Chondrocyte (in vitro differentiated cells): ENCODE data around the gene MATK. TPM values are rescaled to one million over a fixed set of nuclear protein-coding genes. Genes with fewer than 3 reads are reported as not detected.

ENCODE experiments used
- DNase-seq: peaks from one replicate; pipeline ENCODE4 v3.0.0; 2021; ENCODE audit warnings: mixed read lengths, low spot score
- H3K27ac Mint-ChIP-seq: one replicate; pipeline ENCODE4 v1.8.0; 2021; ENCODE audit warnings: mild to moderate bottlenecking, moderate library complexity, mixed read lengths; ENCODE audit not compliant: unreplicated experiment
- H3K27me3 Mint-ChIP-seq: 2 replicates; pipeline ENCODE4 v1.8.0; 2021; ENCODE audit warnings: low read depth, mixed read lengths
- H3K36me3 Mint-ChIP-seq: 2 replicates; pipeline ENCODE4 v1.8.0; 2021; ENCODE audit warnings: low read depth, mixed read lengths
- H3K4me1 Mint-ChIP-seq: 2 replicates; pipeline ENCODE4 v1.8.0; 2021; ENCODE audit warnings: low read depth, mild to moderate bottlenecking, mixed read lengths
- H3K4me3 Mint-ChIP-seq: one replicate; pipeline ENCODE4 v1.8.0; 2021; ENCODE audit warnings: mild to moderate bottlenecking, moderate library complexity, mixed read lengths; ENCODE audit not compliant: unreplicated experiment
- H3K9me3 Mint-ChIP-seq: 2 replicates; pipeline ENCODE4 v1.8.0; 2021; ENCODE audit warnings: low read depth, mixed read lengths
- total RNA-seq: library from RNA; stranded (reverse); gene quantifications from 3 replicates; pipeline ENCODE4 v1.2.1, GENCODE V29; 2021
- TF ChIP-seq, protein P1 (sequence below): fragments of 200-600 bp; sonication (generic); IDR thresholded peaks from 2 replicates; pipeline ENCODE4 v1.5.0; 2021; ENCODE audit warnings: antibody characterized with exemption, mild to moderate bottlenecking, moderate library complexity

Gene MATK
- total RNA-seq, 1 donor from 2014 or later, result not detected

GRCh38 chr19:3773814-3774515 is 12.2 kb downstream of the MATK start:
- Mint-ChIP-seq H3K36me3 (peaks cover under 1% of the 10 kb centered on the region), H3K4me1 (no peaks in the 10 kb centered on the region), H3K27ac (no peak overlapping the region), H3K9me3 (no peaks in the 10 kb centered on the region), H3K4me3 (no peak overlapping the region), H3K27me3 (peaks cover 2% of the 10 kb centered on the region)
- TF ChIP-seq, protein P1, sequence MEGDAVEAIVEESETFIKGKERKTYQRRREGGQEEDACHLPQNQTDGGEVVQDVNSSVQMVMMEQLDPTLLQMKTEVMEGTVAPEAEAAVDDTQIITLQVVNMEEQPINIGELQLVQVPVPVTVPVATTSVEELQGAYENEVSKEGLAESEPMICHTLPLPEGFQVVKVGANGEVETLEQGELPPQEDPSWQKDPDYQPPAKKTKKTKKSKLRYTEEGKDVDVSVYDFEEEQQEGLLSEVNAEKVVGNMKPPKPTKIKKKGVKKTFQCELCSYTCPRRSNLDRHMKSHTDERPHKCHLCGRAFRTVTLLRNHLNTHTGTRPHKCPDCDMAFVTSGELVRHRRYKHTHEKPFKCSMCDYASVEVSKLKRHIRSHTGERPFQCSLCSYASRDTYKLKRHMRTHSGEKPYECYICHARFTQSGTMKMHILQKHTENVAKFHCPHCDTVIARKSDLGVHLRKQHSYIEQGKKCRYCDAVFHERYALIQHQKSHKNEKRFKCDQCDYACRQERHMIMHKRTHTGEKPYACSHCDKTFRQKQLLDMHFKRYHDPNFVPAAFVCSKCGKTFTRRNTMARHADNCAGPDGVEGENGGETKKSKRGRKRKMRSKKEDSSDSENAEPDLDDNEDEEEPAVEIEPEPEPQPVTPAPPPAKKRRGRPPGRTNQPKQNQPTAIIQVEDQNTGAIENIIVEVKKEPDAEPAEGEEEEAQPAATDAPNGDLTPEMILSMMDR, result no peak
- DNase-seq, result no peak

DNA sequence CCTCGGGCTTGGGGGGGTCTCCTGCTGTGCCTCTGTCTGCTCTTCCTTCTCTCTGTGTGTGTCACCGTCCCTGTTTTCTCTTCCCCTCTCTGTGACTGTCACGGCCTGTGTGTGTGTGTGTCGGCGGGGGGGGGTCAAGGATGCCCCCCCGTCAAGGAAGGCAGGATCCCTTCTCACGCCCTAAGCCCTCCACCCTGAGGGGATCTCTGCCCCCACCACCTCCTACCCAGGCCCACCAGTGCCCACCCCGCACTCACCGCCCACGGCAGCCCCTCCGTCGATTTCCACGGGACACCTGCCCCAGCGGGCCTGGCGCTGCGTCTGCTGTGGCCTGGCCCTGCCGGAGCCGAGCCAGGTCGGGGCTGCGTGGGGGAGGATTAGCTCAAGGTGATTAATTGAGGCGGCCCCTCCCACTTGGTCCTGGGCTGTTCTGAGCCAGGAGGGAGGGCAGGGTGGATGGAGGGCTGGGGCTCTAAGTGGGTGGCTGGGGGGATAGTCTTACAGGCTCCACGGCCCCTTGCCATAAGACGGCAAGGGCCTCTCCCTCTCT is 14.2 kb downstream of the MATK start, which contains the start of gene RAX2:
Gene RAX2, minus strand, starts transcription at position 323 of the 550 bp plus-strand sequence. CDS start 486 bp downstream, outside the sequence.
- Mint-ChIP-seq H3K27me3 (peaks cover 2% of the 10 kb centered on the region), H3K4me3 (no peak within 1 kb of the TSS), H3K36me3 (peaks cover 3% of the 10 kb centered on the region), H3K27ac (no peak within 1 kb of the TSS), H3K4me1 (no peaks in the 10 kb centered on the region), H3K9me3 (no peaks in the 10 kb centered on the region)
- no peak for DNase-seq
- TF ChIP-seq, protein P1, result no peak

DNA sequence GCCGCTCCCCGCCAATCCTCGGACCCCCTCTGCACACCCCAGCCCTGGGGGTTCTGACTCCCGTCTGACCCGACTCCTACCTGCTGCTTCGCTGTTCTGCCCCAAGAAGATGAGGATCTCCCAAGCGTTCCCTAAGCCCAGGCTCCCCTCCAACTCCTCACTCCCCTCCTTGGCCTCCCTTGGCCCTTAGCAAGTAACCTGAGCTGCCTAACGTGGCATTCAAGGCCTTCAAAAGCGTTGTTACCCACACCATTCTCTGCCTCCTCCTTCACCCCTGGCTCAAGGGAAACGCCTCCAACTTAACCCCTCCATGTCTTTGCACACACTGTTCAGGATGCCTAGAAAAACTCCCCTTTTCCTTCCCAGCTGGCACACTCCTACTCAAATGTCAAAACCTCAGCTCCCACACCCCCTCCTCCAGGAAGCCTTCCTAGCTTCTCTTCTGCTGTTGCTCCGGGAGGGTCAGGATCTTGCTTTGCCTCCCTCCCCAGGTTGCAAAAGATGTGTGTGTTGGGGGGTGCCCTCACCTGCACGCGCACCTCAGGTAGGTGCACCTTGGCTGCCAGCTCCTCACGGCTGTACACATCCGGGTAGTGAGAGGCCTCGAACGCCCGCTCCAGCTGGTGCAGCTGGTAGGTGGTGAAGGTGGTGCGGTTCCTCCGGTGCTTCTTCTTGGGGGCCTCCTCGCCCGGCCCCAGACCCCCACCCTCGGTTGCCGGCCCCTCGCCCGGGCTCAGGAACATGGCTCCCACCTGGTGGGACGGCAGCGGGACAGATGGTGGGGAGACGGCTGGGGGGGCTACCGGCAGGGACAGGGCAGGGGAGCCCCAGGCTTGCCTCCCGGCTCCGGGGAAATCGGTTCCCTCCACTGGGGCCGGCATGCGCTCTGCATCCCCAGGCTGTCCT is 14.9 kb downstream of the MATK start:
- DNase-seq, result no peak
- H3K27ac Mint-ChIP-seq, result no peak overlapping the region
- H3K36me3 Mint-ChIP-seq, result peaks cover 8% of the 10 kb centered on the region
- no peaks in the 10 kb centered on the region for H3K9me3 Mint-ChIP-seq
- no peak overlapping the region for H3K4me3 Mint-ChIP-seq
- TF ChIP-seq, protein P1, result no peak
- no peaks in the 10 kb centered on the region for H3K4me1 Mint-ChIP-seq
- H3K27me3 Mint-ChIP-seq, result peaks cover 2% of the 10 kb centered on the region

DNA sequence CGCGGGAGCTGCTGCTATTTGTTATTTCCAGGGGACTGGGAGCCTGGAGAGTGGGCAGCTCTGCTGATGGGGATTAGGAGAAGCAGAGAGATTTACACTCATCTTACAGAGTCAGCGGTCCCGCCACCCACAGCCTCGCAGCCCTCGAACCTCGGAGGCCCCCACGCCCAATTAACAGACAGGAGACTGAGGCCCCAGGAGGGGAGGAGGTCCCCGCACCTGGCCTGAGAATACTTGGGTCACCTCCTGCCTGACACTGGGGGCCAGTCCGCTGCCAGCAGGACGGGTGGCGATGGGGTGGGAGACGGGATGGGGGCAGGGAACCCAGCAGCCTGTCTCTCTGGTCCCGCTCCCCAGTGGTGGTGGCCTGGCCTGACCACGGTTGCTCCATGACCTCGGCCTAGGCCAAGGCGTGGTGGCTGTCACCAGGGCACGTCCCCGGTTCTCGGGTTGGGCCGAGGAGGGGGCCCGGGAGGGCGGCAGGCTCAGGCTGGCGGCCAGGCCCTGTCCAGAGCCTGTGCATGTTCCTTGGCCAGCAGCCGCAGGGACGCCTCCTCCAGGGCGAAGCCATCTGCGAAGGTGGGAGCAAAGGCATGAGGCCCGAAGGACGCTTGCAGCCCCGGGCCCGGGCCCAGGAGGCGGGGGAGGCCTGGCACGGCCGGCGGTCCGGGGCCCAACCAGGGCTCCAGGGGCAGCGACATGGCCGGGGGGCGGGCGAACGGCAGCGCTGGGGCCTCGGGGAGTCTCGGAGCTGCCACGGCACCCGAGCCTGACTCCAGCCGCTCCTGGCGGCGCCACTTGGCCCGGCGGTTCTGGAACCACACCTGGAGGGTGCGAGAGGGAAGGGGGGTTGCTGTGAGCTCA is 15.8 kb downstream of the MATK start:
- no peak for DNase-seq
- no peaks in the 10 kb centered on the region for H3K9me3 Mint-ChIP-seq
- H3K4me3 Mint-ChIP-seq, result no peak overlapping the region
- H3K4me1 Mint-ChIP-seq, result no peaks in the 10 kb centered on the region
- no peak overlapping the region for H3K27ac Mint-ChIP-seq
- TF ChIP-seq, protein P1, result no peak
- peaks cover 2% of the 10 kb centered on the region for H3K27me3 Mint-ChIP-seq
- peaks cover 8% of the 10 kb centered on the region for H3K36me3 Mint-ChIP-seq
